NT2/D1 (cell line): Measurements from ENCODE around the gene HOXD11.

ENCODE experiments used
- SUZ12 ChIP-seq: IDR thresholded peaks from 2 replicates; pipeline ENCODE4 v1.6.1; 2011; ENCODE audit not compliant: insufficient read length, insufficient read depth; ENCODE audit errors: extremely low read depth
- YY1 ChIP-seq: IDR thresholded peaks from 2 replicates; pipeline ENCODE4 v1.6.1; 2011; ENCODE audit not compliant: insufficient read length, insufficient read depth
- ZNF274 ChIP-seq: IDR thresholded peaks from 2 replicates; pipeline ENCODE4 v1.6.1; 2011; ENCODE audit warnings: mild to moderate bottlenecking, low read depth, low read length

DNA sequence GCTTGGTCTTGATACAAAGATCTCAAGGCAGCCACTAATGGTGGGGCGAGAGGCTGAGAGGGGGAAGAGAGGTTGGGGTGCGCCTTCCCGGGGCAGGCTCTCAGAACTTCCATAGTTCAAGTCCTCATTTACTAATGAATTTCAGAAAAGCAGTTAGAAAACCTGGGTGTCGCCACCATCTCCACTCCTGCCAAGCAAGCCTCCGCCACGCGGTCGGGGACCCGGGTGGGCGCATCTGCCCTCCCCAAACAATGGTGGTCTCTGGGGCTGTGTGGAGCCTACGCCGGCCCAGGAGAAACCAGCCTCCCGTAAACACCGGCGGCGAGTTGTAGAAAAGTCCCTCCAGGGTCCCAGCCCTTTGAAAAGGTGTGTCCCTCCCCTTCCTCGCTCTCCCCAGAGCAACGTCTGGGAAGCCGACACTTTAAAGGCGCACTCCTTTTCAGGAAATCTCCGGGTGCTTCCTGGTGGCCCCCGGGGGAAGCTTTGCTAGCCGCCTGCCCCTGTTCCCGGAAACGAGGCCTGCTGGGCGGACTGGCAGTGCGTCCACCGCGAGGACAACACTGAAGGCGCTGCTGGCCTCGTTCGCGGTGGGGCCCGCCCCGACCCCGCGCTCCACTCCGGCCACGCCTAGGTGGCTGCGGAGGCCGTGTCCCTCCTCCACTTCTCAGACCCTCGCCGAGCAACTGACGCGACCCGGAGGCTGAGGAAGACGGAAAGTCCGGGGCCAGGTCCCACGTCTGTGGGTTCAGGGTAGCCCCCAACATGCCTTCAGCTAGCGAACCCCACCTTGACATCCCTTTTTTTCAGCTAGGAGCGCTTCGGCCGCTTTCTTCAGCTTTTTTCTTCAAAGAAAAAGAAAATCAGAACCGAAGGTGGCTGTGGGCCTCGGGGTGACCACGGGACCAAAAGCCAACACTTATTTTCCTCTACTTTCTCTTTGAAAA is 40.2 kb upstream of the HOXD11 start:
- TF ChIP-seq YY1 (no peak), ZNF274 (no peak), SUZ12 (no peak)
